Activated CD8-positive, alpha-beta T cell treated with anti-CD3 and anti-CD28 coated beads for 36 hours (primary cell): ENCODE data around the gene MEGF11. TPM values are rescaled to one million over a fixed set of nuclear protein-coding genes. Genes with fewer than 3 reads are reported as not detected.

ENCODE experiments used
- ATAC-seq: fragments of 200-7000 bp; cut with Tn5 transposase; one replicate; pipeline ENCODE4 v1.10.0; 2021; ENCODE audit warnings: mild to moderate bottlenecking, moderate library complexity
- CTCF ChIA-PET: fragments of 350-600 bp; sonication (Branson Sonifier 250); formaldehyde crosslinking; loops from one replicate; lab custom pipeline; 2021; ENCODE audit warnings: antibody characterized with exemption; lab: Charles Lee
- POLR2A ChIA-PET: fragments of 350-600 bp; sonication (Branson Sonifier 250); formaldehyde crosslinking; loops from one replicate; lab custom pipeline; 2021; ENCODE audit warnings: antibody characterized with exemption; lab: Charles Lee
- DNase-seq: peaks from one replicate; pipeline ENCODE4 v3.0.0-alpha.2; 2020
- H3K27ac Mint-ChIP-seq: one replicate; pipeline ENCODE4 v1.8.0; 2021; ENCODE audit warnings: mild to moderate bottlenecking, mixed read lengths
- H3K27me3 Mint-ChIP-seq: one replicate; pipeline ENCODE4 v1.8.0; 2021; ENCODE audit warnings: mixed read lengths
- H3K36me3 Mint-ChIP-seq: one replicate; pipeline ENCODE4 v1.8.0; 2021; ENCODE audit warnings: low read depth, mixed read lengths
- H3K4me1 Mint-ChIP-seq: one replicate; pipeline ENCODE4 v1.8.0; 2021; ENCODE audit warnings: low read depth, mixed read lengths
- H3K4me3 Mint-ChIP-seq: one replicate; pipeline ENCODE4 v1.8.0; 2021; ENCODE audit warnings: mild to moderate bottlenecking, moderate library complexity, mixed read lengths
- H3K9me3 Mint-ChIP-seq: one replicate; pipeline ENCODE4 v1.8.0; 2021; ENCODE audit warnings: mixed read lengths
- intact Hi-C: fragments of 100-400 bp; cut with micrococcal nuclease; formaldehyde crosslinking; loops from one replicate; pipeline ENCODE4 v1.10.0; 2022
- total RNA-seq, 2 experiments: library from RNA; stranded (reverse); gene quantifications; one replicate each; pipeline ENCODE4 v1.2.3, GENCODE V29; 2021
- TF ChIP-seq, protein P1 (sequence below): fragments of 200-600 bp; IDR thresholded peaks from one replicate; pipeline ENCODE4 v1.8.0; 2022; ENCODE audit warnings: antibody characterized with exemption, mild to moderate bottlenecking

The MEGF11 gene
- total RNA-seq, 2 experiments from 2014 or later, result not detected

DNA sequence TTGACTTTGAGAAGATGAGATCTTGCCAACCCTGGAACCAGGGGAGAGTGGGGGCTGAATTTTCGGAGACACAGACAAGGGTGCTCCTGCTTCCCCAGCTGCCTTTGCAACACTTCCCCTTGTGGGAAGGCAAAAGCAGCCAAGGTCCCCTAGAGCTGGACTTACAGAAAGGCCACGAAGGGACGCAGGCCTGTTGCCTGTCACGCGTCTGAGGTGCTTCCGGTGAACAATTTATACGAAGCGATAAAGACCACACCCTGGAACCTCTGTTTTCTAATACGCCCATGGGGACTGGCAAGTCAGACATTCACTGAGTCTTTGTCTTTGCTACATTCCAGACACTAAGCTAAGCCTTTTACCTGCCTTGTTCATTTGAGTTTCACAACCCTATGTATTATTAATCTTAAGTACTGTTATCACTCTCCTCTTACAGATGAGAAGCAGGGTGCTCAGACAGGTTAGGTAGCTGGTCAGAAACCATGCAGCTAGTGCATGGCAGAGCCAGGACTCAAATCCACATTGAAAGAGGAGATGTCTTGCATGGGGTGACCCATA lies 13.2 kb downstream of the MEGF11 start:
- no peaks in the 10 kb centered on the region for H3K36me3 Mint-ChIP-seq
- intact Hi-C loops, result no loop called here
- DNase-seq, result no peak
- CTCF ChIA-PET, result interaction anchor here (0.9 to 1.6 kb wide), 2 partner anchors 10 to 48 kb away, joined by 3 to 4 read pairs; no protein-coding TSS in a partner anchor
- POLR2A ChIA-PET, result interaction anchor here (1.1 kb wide), 1 partner anchor 42 kb away, joined by 3 read pairs; no protein-coding TSS in a partner anchor
- no peaks in the 10 kb centered on the region for H3K9me3 Mint-ChIP-seq
- no peak overlapping the region for H3K4me3 Mint-ChIP-seq
- no peak for ATAC-seq
- H3K27me3 Mint-ChIP-seq, result peaks cover 13% of the 10 kb centered on the region
- no peak overlapping the region for H3K27ac Mint-ChIP-seq
- H3K4me1 Mint-ChIP-seq, result no peaks in the 10 kb centered on the region
- TF ChIP-seq, protein P1, sequence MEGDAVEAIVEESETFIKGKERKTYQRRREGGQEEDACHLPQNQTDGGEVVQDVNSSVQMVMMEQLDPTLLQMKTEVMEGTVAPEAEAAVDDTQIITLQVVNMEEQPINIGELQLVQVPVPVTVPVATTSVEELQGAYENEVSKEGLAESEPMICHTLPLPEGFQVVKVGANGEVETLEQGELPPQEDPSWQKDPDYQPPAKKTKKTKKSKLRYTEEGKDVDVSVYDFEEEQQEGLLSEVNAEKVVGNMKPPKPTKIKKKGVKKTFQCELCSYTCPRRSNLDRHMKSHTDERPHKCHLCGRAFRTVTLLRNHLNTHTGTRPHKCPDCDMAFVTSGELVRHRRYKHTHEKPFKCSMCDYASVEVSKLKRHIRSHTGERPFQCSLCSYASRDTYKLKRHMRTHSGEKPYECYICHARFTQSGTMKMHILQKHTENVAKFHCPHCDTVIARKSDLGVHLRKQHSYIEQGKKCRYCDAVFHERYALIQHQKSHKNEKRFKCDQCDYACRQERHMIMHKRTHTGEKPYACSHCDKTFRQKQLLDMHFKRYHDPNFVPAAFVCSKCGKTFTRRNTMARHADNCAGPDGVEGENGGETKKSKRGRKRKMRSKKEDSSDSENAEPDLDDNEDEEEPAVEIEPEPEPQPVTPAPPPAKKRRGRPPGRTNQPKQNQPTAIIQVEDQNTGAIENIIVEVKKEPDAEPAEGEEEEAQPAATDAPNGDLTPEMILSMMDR, result no peak

DNA sequence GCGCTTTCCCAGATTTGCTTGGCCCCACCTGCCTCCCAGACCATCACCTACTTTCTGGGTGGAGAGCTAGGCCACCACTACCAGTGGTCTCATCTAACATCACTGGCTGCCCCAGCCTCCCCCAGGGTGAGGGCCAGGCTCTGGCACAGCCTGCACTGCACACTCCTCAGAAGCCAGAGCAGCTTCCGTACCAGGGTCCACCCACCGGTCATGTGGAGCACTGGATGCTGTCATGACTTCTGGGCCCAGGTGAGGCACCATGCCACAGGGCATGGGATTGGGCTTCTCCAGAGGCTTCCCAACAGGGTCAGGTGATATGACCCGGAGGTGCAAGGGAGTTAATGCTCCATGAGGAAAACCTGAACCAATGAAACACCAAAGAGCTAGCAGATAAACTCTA lies 14.0 kb downstream of the MEGF11 start:
- H3K36me3 Mint-ChIP-seq, result no peaks in the 10 kb centered on the region
- H3K9me3 Mint-ChIP-seq, result no peaks in the 10 kb centered on the region
- no peak overlapping the region for H3K4me3 Mint-ChIP-seq
- no peak overlapping the region for H3K27ac Mint-ChIP-seq
- ATAC-seq (no peak), DNase-seq (no peak)
- ChIA-PET CTCF (interaction anchor here (0.6 to 1.6 kb wide), 3 partner anchors 10 to 63 kb away, joined by 3 to 4 read pairs (median 3); no protein-coding TSS in a partner anchor), POLR2A (interaction anchor here (1.1 kb wide), 1 partner anchor 42 kb away, joined by 3 read pairs; no protein-coding TSS in a partner anchor)
- TF ChIP-seq, protein P1, result no peak
- intact Hi-C loops, result no loop called here
- H3K27me3 Mint-ChIP-seq, result peaks cover 15% of the 10 kb centered on the region
- H3K4me1 Mint-ChIP-seq, result no peaks in the 10 kb centered on the region

DNA sequence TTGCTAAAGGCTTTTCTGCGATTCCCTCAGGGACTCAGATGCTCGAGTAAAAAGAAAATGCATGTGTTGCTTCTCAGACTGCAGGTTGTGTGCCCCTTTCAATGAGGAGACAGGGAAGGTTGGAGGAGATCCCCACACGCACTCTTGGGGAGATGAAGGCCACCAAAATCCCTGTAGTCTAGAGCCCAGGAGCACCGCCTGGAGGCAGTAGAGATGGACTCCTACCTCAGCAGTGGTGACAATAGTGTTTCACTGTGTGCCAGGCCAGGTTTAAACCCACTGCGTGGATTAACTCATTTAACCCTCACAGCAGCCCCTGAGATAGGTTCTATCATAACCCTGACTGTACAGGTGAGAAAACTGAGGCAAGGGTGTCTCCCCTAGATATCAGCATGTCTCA lies 15.2 kb downstream of the MEGF11 start:
- POLR2A ChIA-PET, result no interaction called here
- H3K4me3 Mint-ChIP-seq, result no peak overlapping the region
- H3K9me3 Mint-ChIP-seq, result no peaks in the 10 kb centered on the region
- H3K36me3 Mint-ChIP-seq, result no peaks in the 10 kb centered on the region
- no peaks in the 10 kb centered on the region for H3K4me1 Mint-ChIP-seq
- TF ChIP-seq, protein P1, result no peak
- H3K27ac Mint-ChIP-seq, result no peak overlapping the region
- H3K27me3 Mint-ChIP-seq, result peaks cover 11% of the 10 kb centered on the region
- DNase-seq (no peak), ATAC-seq (no peak)
- intact Hi-C loops, result no loop called here
- CTCF ChIA-PET, result no interaction called here

DNA sequence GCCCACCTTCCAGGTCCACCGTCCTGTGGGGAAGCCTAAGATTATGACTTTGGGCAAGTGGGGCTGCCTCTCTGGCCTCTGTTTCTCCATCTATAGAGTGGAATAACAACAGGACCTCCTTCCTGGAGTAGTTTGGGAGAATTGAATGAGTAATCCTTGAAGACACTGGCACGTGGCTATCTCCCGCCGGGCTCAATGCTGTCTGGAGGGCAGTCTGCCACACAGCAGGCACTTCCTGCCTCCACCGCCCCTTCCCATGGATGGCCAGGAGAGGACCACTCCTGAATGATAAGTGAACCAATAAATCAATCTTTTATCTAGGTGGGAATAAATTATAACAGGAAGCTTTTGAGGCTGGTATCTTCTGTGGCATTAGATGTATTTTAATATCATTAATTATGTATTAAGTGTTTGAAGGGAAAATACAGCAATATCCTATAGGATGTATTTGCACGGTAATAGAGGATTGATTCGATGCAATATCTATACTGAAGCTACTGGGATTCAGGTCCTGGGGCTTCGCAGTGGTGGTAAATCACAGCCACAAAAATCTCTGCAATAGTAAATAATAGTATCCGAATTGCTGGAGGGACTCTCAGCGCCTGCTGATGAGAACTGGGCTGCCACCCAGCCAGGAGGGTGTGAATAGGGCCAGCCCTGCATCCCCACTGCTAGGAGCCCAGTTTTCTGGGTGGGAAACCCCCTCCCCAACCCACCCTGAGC lies 15.9 kb downstream of the MEGF11 start:
- Mint-ChIP-seq H3K4me1 (no peaks in the 10 kb centered on the region), H3K27ac (no peak overlapping the region), H3K36me3 (no peaks in the 10 kb centered on the region), H3K9me3 (no peaks in the 10 kb centered on the region), H3K27me3 (peaks cover 11% of the 10 kb centered on the region), H3K4me3 (no peak overlapping the region)
- intact Hi-C loops, result no loop called here
- DNase-seq (no peak), ATAC-seq (no peak)
- TF ChIP-seq, protein P1, result no peak
- ChIA-PET CTCF (no interaction called here), POLR2A (no interaction called here)

DNA sequence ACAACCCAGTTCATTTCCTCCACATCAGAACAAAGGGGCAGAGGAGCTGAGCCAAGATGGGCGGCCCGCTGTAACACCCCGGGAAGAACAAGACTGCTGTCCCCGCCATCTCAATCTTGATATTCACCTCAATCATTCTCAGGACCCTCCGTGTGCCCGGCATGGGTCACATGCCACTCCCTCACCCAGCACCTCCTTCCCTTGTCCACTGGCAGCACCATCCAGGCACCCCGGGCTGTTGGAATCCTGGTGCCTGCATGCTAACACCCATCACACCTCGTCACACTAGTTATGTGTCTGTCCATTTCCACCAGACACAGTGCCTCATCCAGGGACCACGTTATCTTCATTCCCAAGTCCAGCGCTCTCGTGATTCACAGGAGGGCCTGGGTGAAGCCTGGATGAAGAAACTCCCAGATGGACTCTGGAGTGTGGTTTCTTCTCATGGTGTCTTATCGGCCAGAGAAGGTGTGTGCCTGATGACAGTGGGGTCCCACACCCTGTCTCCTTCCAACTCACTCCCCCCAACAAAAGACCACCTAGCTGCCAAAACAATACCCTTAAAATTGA lies 16.7 kb downstream of the MEGF11 start:
- intact Hi-C loops, result no loop called here
- Mint-ChIP-seq H3K27me3 (peaks cover 11% of the 10 kb centered on the region), H3K9me3 (no peaks in the 10 kb centered on the region)

More for the DNA sequence above, 16.7 kb downstream of the MEGF11 start:
- ChIA-PET POLR2A (no interaction called here), CTCF (no interaction called here)
- ATAC-seq (no peak), DNase-seq (no peak)
- Mint-ChIP-seq H3K27ac (no peak overlapping the region), H3K4me1 (no peaks in the 10 kb centered on the region), H3K36me3 (no peaks in the 10 kb centered on the region), H3K4me3 (no peak overlapping the region)
- TF ChIP-seq, protein P1, result no peak
